Activated T-helper 2 cell treated with anti-CD3 and anti-CD28 coated beads, Interferon-gamma antibody, Interleukin-2, Interleukin-4, amounts not matched to agents 10 μg/mL and 5 μg/mL and 100 μg/mL, durations not matched to agents 14 hours and 24 hours and 36 hours (primary cell): ENCODE measurements around the gene LRRC4. TPM values are rescaled to one million over a fixed set of nuclear protein-coding genes. Genes with fewer than 3 reads are reported as not detected.

ENCODE experiments used
- DNase-seq: peaks from one replicate; pipeline ENCODE4 v3.0.0; 2021; ENCODE audit warnings: low spot score
- H3K27ac Mint-ChIP-seq: one replicate; pipeline ENCODE4 v1.8.0; 2021; ENCODE audit warnings: mixed read lengths
- H3K27me3 Mint-ChIP-seq: one replicate; pipeline ENCODE4 v1.8.0; 2021; ENCODE audit warnings: low read depth, mixed read lengths
- H3K36me3 Mint-ChIP-seq: one replicate; pipeline ENCODE4 v1.8.0; 2021; ENCODE audit warnings: low read depth, mixed read lengths
- H3K4me1 Mint-ChIP-seq: one replicate; pipeline ENCODE4 v1.8.0; 2021; ENCODE audit warnings: low read depth, mixed read lengths
- H3K4me3 Mint-ChIP-seq: one replicate; pipeline ENCODE4 v1.8.0; 2021; ENCODE audit warnings: low read depth, mild to moderate bottlenecking, moderate library complexity, mixed read lengths
- H3K9me3 Mint-ChIP-seq: one replicate; pipeline ENCODE4 v1.8.0; 2021; ENCODE audit warnings: mixed read lengths
- intact Hi-C: fragments of 100-400 bp; cut with micrococcal nuclease; formaldehyde crosslinking; loops from one replicate; pipeline ENCODE4 v1.15.1; 2023
- total RNA-seq: library from RNA; stranded (reverse); gene quantifications from 2 replicates; pipeline ENCODE4 v1.2.3, GENCODE V29; 2022

Gene LRRC4
- total RNA-seq, 1 donor from 2014 or later, result 0.16 TPM

- DNase-seq, result no peak
- Mint-ChIP-seq H3K36me3 (peaks cover 2% of the 10 kb centered on the region), H3K27me3 (no peaks in the 10 kb centered on the region), H3K9me3 (no peaks in the 10 kb centered on the region), H3K4me3 (no peak overlapping the region), H3K4me1 (peaks cover 35% of the 10 kb centered on the region), H3K27ac (no peak overlapping the region)
- intact Hi-C loops, result no loop called here
Measured at GRCh38 chr7:128053991-128054390, 22.8 kb upstream of the LRRC4 start.

DNA sequence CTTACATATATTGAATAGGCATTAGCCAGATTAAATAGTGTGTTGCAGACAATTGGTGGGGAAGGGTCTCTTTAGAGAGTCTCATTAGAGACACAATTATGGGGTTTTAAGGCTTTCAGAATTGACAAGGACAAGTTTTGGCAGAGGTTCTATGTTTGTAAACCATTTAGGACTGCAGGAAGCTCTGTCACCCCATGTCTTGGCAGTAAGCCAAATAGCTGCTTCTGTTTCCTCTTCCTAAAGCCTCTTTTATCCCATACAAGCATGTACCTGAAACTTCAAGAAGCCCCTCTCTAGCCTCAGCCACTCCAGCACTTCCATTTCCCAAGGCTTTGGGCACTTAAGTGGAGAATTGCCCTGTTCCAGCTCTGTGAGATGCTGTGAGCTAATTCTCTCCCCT, 21.8 kb upstream of the LRRC4 start:
- Mint-ChIP-seq H3K27me3 (no peaks in the 10 kb centered on the region), H3K27ac (no peak overlapping the region), H3K36me3 (peaks cover 2% of the 10 kb centered on the region), H3K9me3 (no peaks in the 10 kb centered on the region), H3K4me3 (no peak overlapping the region), H3K4me1 (peaks cover 32% of the 10 kb centered on the region)
- intact Hi-C loops, result no loop called here
- no peak for DNase-seq

DNA sequence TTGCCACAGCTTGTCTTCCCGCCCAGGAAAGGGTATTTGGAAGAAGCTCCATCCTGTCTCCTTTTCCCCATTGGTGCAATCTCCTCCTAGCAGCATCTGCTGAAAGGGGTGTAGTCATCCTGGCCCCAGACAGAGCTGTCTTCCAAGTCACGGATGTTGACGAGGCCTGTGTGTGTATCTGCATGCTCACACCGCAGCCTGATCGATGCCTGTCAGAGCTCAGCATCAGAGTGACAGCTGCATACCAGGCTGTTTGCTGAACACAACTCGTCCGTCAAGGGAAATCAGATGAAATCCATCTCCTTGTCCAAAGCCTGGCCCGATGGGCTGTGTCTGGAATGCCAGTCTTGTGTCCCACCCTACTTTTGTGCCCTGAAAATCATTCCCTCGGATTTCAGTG, 21.2 kb upstream of the LRRC4 start:
- DNase-seq, result no peak
- Mint-ChIP-seq H3K4me1 (peaks cover 26% of the 10 kb centered on the region), H3K36me3 (peaks cover 2% of the 10 kb centered on the region), H3K4me3 (no peak overlapping the region), H3K9me3 (no peaks in the 10 kb centered on the region), H3K27me3 (no peaks in the 10 kb centered on the region), H3K27ac (no peak overlapping the region)
- intact Hi-C loops, result no loop called here

- H3K4me1 Mint-ChIP-seq, result peaks cover 27% of the 10 kb centered on the region
- intact Hi-C loops, result no loop called here
- H3K27me3 Mint-ChIP-seq, result no peaks in the 10 kb centered on the region
- H3K36me3 Mint-ChIP-seq, result no peaks in the 10 kb centered on the region
- H3K4me3 Mint-ChIP-seq, result no peak overlapping the region
- H3K27ac Mint-ChIP-seq, result no peak overlapping the region
- no peak for DNase-seq
- H3K9me3 Mint-ChIP-seq, result no peaks in the 10 kb centered on the region
Measured at GRCh38 chr7:128045766-128046165, 14.5 kb upstream of the LRRC4 start.

DNA sequence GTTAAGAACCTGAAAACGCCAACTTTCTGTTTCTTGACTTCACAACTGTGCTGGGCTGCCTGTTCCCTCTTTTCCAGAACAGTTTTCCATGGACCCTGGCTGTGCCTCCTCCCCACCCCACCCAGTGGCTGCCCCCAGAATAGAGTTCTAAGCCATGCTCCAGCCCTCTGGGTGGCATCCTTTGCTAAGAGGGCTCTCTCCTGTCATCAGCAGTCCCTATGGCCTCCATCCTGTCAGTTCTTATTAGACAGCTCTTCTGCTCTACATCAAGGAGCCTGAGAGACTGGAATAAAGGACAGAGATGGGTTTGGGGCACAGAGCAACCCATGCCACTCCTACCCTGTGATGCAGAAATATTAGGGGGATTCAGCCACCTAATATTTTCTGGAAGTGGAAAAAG, 13.9 kb upstream of the LRRC4 start:
- H3K27ac Mint-ChIP-seq, result no peak overlapping the region
- no peaks in the 10 kb centered on the region for H3K27me3 Mint-ChIP-seq
- H3K36me3 Mint-ChIP-seq, result no peaks in the 10 kb centered on the region
- no peak overlapping the region for H3K4me3 Mint-ChIP-seq
- H3K4me1 Mint-ChIP-seq, result peaks cover 25% of the 10 kb centered on the region
- no peaks in the 10 kb centered on the region for H3K9me3 Mint-ChIP-seq
- intact Hi-C loops, result no loop called here
- DNase-seq, result no peak

DNA sequence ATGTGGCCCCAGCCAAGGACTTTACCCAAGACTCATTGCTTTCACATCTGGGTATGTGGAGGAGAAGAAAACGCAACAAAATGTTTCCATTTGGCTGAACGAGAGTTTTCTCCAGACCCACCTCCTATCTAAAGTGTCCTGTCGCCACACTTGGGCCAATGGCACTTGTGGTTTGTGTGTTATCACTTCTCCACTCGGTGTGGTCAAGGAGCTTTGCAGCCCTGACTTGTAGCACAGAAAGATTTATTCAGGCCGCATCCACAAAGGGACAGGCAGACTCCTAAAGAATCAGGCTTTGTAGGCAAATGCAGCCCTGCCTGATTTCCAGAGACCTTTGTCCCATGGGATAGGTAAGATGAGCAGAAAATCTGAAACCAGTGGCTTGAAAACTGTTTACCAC, 12.8 kb upstream of the LRRC4 start:
- intact Hi-C loops, result no loop called here
- Mint-ChIP-seq H3K4me1 (peaks cover 16% of the 10 kb centered on the region), H3K27ac (no peak overlapping the region), H3K27me3 (no peaks in the 10 kb centered on the region), H3K4me3 (no peak overlapping the region), H3K36me3 (no peaks in the 10 kb centered on the region), H3K9me3 (no peaks in the 10 kb centered on the region)
- DNase-seq, result no peak

DNA sequence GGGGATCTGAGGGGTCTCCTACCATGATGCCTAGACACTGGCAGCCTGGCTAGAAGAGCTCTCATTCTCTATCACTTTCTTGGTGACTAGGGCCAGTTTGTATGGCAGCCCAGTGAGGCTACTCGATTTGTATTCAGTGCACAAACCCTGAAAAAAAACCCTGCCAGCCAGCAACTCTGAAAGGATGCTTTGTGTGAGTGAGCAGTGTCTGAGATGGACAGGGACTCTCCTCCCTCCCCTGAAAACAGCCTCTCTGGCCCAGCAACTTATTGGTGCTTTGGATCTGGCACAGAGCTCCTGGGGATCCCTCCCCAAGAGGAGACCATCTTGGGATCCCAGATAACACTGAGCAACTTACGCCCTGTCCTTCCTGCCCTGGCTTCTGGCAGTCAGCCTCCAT, 10.8 kb upstream of the LRRC4 start:
- no peaks in the 10 kb centered on the region for H3K9me3 Mint-ChIP-seq
- no peak overlapping the region for H3K27ac Mint-ChIP-seq
- no peaks in the 10 kb centered on the region for H3K36me3 Mint-ChIP-seq
- no peak overlapping the region for H3K4me3 Mint-ChIP-seq
- peaks cover 12% of the 10 kb centered on the region for H3K4me1 Mint-ChIP-seq
- no peaks in the 10 kb centered on the region for H3K27me3 Mint-ChIP-seq
- no peak for DNase-seq
- intact Hi-C loops, result no loop called here

DNA sequence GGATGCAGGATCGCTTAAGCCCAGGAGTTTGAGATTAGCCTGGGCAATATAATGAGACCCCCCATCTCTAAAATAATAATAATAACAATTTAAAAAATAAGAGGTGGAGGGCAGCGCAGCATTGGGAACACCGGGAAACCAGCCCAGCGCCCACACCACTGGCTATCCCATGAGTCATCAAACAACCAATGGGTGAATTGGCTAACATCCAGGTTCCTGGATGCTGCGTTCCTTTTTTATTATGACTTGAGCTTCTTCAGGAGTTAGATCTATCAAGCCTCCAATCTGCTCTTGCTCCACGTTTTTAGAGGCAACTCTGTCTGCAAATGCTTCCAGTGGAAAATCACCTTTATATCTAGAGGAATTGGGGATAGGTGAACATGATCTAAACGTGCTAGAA, 10.0 kb upstream of the LRRC4 start:
- H3K4me3 Mint-ChIP-seq, result no peak overlapping the region
- no peaks in the 10 kb centered on the region for H3K27me3 Mint-ChIP-seq
- no peak overlapping the region for H3K27ac Mint-ChIP-seq
- no peak for DNase-seq
- no peaks in the 10 kb centered on the region for H3K36me3 Mint-ChIP-seq
- intact Hi-C loops, result no loop called here
- H3K9me3 Mint-ChIP-seq, result no peaks in the 10 kb centered on the region
- H3K4me1 Mint-ChIP-seq, result peaks cover 12% of the 10 kb centered on the region

DNA sequence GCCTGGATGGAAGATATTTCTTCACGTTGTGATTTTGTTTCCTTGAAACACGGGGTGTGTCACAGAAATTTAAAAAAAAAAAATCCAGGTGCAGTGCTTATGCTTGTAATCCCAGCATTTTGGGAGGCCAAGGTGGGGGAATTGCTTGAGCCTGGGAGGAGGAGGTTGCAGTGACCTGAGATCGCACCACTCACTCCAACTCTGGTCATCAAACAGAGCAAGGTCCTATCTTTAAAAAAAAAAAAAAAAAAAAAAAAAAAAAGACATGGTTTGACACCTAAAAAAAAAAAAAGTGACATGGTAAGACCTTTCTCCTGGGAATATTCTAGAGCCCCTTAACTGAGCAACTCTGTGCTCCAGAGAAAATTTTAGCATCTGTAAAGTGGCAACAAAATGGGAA, 9.0 kb upstream of the LRRC4 start:
- no peak for DNase-seq
- H3K4me1 Mint-ChIP-seq, result peaks cover 10% of the 10 kb centered on the region
- no peak overlapping the region for H3K4me3 Mint-ChIP-seq
- H3K36me3 Mint-ChIP-seq, result no peaks in the 10 kb centered on the region
- no peaks in the 10 kb centered on the region for H3K27me3 Mint-ChIP-seq
- intact Hi-C loops, result no loop called here
- no peaks in the 10 kb centered on the region for H3K9me3 Mint-ChIP-seq
- H3K27ac Mint-ChIP-seq, result no peak overlapping the region

DNA sequence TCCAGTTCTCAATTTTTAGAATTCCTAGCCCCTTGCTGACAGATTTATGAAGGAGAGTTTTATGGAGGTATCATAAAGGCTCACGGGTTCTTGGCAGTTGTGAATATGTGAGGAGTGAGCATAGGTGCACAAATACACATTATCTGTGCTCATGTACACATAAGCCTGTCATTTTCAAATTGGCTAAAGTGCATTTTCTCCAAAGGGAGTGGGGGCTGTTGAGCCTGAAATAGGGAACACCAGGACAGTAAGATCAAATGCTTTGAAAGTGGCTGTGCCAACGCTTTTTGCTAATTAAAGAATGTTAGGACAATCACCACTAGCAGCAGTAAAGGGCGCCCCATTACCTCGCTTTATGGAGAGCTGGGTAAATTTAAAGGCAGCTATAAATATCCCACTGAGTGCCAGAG, 8.3 kb upstream of the LRRC4 start:
- no peak for DNase-seq
- intact Hi-C loops, result no loop called here
- Mint-ChIP-seq H3K27ac (no peak overlapping the region), H3K4me3 (no peak overlapping the region), H3K27me3 (no peaks in the 10 kb centered on the region), H3K9me3 (no peaks in the 10 kb centered on the region), H3K36me3 (peaks cover 3% of the 10 kb centered on the region), H3K4me1 (peaks cover 7% of the 10 kb centered on the region)

- Mint-ChIP-seq H3K9me3 (no peaks in the 10 kb centered on the region), H3K4me3 (no peak overlapping the region), H3K27ac (no peak overlapping the region), H3K4me1 (peaks cover 3% of the 10 kb centered on the region), H3K36me3 (peaks cover 9% of the 10 kb centered on the region), H3K27me3 (peaks cover 5% of the 10 kb centered on the region)
- intact Hi-C loops, result no loop called here
- DNase-seq, result no peak
Measured at GRCh38 chr7:128037880-128038619, 6.8 kb upstream of the LRRC4 start.

GRCh38 chr7:128037081-128037480, 5.8 kb upstream of the LRRC4 start:
- no peak for DNase-seq
- Mint-ChIP-seq H3K9me3 (no peaks in the 10 kb centered on the region), H3K4me1 (peaks cover 3% of the 10 kb centered on the region), H3K4me3 (no peak overlapping the region), H3K36me3 (peaks cover 9% of the 10 kb centered on the region), H3K27ac (no peak overlapping the region), H3K27me3 (peaks cover 6% of the 10 kb centered on the region)
- intact Hi-C loops, result no loop called here

DNA sequence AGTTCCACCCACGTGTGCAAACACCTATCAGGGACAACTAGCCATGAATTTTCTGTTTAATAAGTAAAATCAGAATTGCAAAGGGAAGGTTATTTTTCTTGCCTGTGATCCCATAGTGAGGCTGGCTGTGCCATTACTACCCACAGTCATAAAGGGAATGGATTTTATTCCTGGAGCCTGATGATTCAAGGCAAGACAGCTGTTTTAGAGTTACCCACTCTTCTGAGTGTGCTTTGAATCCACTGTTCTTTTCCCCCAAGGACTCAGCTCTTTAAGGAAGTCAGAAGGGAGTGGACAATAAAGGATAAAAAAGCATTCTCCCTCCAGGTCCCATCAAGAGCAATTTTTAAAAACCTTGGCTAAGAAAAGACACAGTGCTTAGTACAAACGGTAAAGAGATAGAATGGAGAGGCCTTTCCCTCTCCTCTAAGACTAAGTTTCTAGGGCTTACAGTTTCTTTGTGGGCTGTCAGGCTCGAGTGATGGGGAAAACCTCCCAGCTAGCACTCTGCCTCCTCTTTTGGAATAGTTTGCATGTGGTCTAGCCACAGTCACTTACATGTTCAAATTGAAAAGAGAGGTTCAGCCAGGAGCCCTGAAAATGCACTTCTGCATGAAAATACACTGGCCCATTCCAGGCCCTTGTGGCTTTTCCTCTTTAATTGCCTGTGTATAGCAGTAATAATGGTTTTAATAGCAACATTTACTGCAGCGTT, 5.1 kb upstream of the LRRC4 start:
- Mint-ChIP-seq H3K27ac (no peak overlapping the region), H3K36me3 (peaks cover 9% of the 10 kb centered on the region), H3K27me3 (peaks cover 8% of the 10 kb centered on the region), H3K9me3 (no peaks in the 10 kb centered on the region), H3K4me3 (no peak overlapping the region), H3K4me1 (peaks cover 3% of the 10 kb centered on the region)
- intact Hi-C loops, result no loop called here
- no peak for DNase-seq
